ENCODE results near the gene GPRIN1.

- TF ChIP-seq, protein P1, sequence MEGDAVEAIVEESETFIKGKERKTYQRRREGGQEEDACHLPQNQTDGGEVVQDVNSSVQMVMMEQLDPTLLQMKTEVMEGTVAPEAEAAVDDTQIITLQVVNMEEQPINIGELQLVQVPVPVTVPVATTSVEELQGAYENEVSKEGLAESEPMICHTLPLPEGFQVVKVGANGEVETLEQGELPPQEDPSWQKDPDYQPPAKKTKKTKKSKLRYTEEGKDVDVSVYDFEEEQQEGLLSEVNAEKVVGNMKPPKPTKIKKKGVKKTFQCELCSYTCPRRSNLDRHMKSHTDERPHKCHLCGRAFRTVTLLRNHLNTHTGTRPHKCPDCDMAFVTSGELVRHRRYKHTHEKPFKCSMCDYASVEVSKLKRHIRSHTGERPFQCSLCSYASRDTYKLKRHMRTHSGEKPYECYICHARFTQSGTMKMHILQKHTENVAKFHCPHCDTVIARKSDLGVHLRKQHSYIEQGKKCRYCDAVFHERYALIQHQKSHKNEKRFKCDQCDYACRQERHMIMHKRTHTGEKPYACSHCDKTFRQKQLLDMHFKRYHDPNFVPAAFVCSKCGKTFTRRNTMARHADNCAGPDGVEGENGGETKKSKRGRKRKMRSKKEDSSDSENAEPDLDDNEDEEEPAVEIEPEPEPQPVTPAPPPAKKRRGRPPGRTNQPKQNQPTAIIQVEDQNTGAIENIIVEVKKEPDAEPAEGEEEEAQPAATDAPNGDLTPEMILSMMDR (conservative IDR thresholded peaks at IDR 0.05; ENCODE audit: low read depth, low read length), result no peak
- TF ChIP-seq EZH2 (IDR thresholded peaks at IDR 0.05; ENCODE audit: borderline replicate concordance, low read depth, low read length, poor library complexity, severe bottlenecking), result no peak
Measured at GRCh38 chr5:176601901-176602482, 8.0 kb downstream of the GPRIN1 start.

All from A673 (cell line).